Measurements from ENCODE around the gene CTNNA2.

CTNNA2 gene

DNA sequence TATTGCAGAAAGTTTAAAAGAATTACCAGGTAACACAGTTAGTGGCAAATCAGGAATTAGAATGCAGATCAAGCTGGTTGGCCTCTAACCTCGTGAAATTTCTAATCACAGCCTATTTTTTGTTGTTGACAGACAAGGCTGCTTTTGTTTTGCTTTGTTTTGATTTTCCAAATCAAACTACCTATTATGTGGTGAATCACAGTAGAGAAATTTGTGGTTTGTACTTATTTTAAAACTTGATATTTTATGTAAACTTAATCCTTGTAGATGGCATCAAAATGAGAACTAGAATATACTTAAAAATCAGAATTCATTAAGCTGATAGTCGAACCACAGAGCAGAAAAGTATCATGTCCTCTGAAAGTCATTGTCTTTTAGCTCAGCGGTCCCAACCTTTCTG is 258.1 kb downstream of the CTNNA2 start:
- no peak for TF ChIP-seq CTCF (IDR thresholded peaks at IDR 0.05; ENCODE audit: low read depth, low read length)
- no peak overlapping the region for H3K4me3 ChIP-seq (replicated peaks in 1 of 2; ENCODE audit: low read depth in 2 of 2, low read length in 2 of 2)
- no peak for DNase-seq (ENCODE audit: low read depth in 2 of 2)

DNA sequence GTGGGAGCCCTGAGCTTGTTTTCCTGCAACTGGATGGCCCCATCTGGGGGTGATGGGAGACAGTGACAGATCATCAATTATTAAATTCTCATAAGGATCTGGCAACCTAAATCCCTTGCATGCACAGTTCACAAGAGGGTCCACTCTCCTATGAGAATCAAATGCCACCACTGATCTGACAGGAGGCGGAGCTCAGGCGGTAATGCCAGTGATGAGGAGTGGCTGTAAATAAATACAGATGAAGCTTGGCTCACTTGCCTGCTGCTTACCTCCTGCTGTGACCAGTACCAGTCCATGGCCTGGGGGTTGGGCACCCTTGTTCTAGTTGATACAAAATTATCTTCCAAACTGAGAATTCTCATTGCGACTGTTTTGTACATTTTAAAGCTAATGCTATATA is 258.6 kb downstream of the CTNNA2 start:
- no peak overlapping the region for H3K4me3 ChIP-seq (replicated peaks in 1 of 2; ENCODE audit: low read depth in 2 of 2, low read length in 2 of 2)
- no peak for TF ChIP-seq CTCF (IDR thresholded peaks at IDR 0.05; ENCODE audit: low read depth, low read length)

DNA sequence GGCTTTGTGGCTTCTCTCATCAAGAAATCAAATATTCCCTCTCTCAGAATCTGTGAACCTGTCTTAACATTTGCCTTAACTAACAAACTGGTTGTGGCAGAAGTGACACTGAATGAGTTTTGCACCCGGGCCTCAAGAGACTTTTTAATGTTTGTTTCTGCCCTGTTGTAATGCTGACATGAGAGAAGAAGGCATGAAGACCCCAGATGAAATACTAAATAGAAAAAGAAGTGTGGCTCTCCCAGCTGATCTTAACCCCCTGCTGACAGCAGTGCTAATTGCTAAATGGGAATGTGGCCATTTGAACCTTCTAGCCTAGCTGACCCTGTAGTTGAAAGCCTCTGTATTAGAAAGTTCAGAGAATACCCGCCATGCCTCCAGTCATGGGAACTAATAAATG is 261.2 kb downstream of the CTNNA2 start:
- H3K4me3 ChIP-seq (replicated peaks in 1 of 2; ENCODE audit: low read depth in 2 of 2, low read length in 2 of 2), result no peak overlapping the region
- no peak for TF ChIP-seq CTCF (IDR thresholded peaks at IDR 0.05; ENCODE audit: low read depth, low read length)
- DNase-seq (ENCODE audit: low read depth in 2 of 2), result no peak

More for the DNA sequence above, 258.6 kb downstream of the CTNNA2 start:
- DNase-seq (ENCODE audit: low read depth in 2 of 2), result no peak

- DNase-seq (ENCODE audit: low read depth in 2 of 2), result no peak
- TF ChIP-seq CTCF (IDR thresholded peaks at IDR 0.05; ENCODE audit: low read depth, low read length), result no peak
- H3K4me3 ChIP-seq (replicated peaks in 1 of 2; ENCODE audit: low read depth in 2 of 2, low read length in 2 of 2), result no peak overlapping the region
These were observed 263.6 kb downstream of the CTNNA2 start for GRCh38 chr2:79776461-79776860.

- DNase-seq (ENCODE audit: low read depth in 2 of 2), result no peak
- no peak for TF ChIP-seq CTCF (IDR thresholded peaks at IDR 0.05; ENCODE audit: low read depth, low read length)
- no peak overlapping the region for H3K4me3 ChIP-seq (replicated peaks in 1 of 2; ENCODE audit: low read depth in 2 of 2, low read length in 2 of 2)
These were observed 267.9 kb downstream of the CTNNA2 start for GRCh38 chr2:79780781-79781180.

GRCh38 chr2:79782576-79783452 is 270.0 kb downstream of the CTNNA2 start:
- DNase-seq (ENCODE audit: low read depth in 2 of 2), result no peak
- no peak for TF ChIP-seq CTCF (IDR thresholded peaks at IDR 0.05; ENCODE audit: low read depth, low read length)

More at GRCh38 chr2:79782576-79783452, 270.0 kb downstream of the CTNNA2 start:
- no peak overlapping the region for H3K4me3 ChIP-seq (replicated peaks in 1 of 2; ENCODE audit: low read depth in 2 of 2, low read length in 2 of 2)

All from cardiac fibroblast (primary cell).